Endothelial cell of umbilical vein (primary cell): Measurements from ENCODE around the gene VPS16. TPM values are rescaled to one million over a fixed set of nuclear protein-coding genes. Genes with fewer than 3 reads are reported as not detected.

Experiments used
- BruUV-seq: library from RNA; stranded (reverse); fragments of 400-500 nt; replicated peaks from 2 replicates; lab custom pipeline; 2021; lab: Mats Ljungman, UMichigan
- CTCF ChIA-PET: fragments of 300-600, 350-600 bp; sonication (Branson Sonifier 250); formaldehyde crosslinking; loops from one replicate; lab custom pipeline; 2021; ENCODE audit warnings: antibody characterized with exemption, inconsistent platforms; lab: Charles Lee
- POLR2A ChIA-PET: fragments of 300-600, 350-600 bp; sonication (Branson Sonifier 250); formaldehyde crosslinking; loops from one replicate; lab custom pipeline; 2021; ENCODE audit warnings: antibody characterized with exemption, inconsistent platforms; lab: Charles Lee
- DNase-seq: peaks from one replicate; pipeline ENCODE4 v3.0.0-alpha.2; 2011; ENCODE audit warnings: low read depth, low spot score
- FAIRE-seq: peaks from 2 replicates; lab custom pipeline; 2011; peaks lifted over from hg19 to GRCh38; lab: Jason Lieb, UNC
- H2AFZ ChIP-seq: 2 replicates; pipeline ENCODE4 v1.6.0; 2012; ENCODE audit warnings: low read depth, low read length, control low read depth, inconsistent platforms
- H3K27ac ChIP-seq: 2 replicates; pipeline ENCODE4 v1.5.1; 2011; ENCODE audit warnings: low read depth, mild to moderate bottlenecking, control low read depth, low read length, moderate library complexity; ENCODE audit not compliant: insufficient read depth
- H3K27me3 ChIP-seq, 2 experiments: 2 replicates each; pipeline versions ENCODE4 v1.6.0 to v1.6.1; 2011; ENCODE audit warnings: low read length in 2 of 2, mixed read lengths in 1 of 2; ENCODE audit not compliant: control insufficient read depth in 2 of 2, insufficient read depth in 2 of 2
- H3K36me3 ChIP-seq, 2 experiments: 2 replicates in 1 of 2; 3 replicates in 1 of 2; pipeline ENCODE4 v1.5.1; 2011; ENCODE audit warnings: low read length in 2 of 2, mild to moderate bottlenecking in 1 of 2, moderate library complexity in 1 of 2; ENCODE audit not compliant: control insufficient read depth in 2 of 2, insufficient read depth in 2 of 2; ENCODE audit errors: extremely low read depth in 1 of 2
- H3K4me1 ChIP-seq: 3 replicates; pipeline ENCODE4 v1.5.1; 2011; ENCODE audit warnings: mild to moderate bottlenecking, low read length; ENCODE audit not compliant: control insufficient read depth, insufficient read depth; ENCODE audit errors: extremely low read depth
- H3K4me2 ChIP-seq: 2 replicates; pipeline ENCODE4 v1.6.1; 2011; ENCODE audit warnings: low read length, control low read depth, mixed read lengths; ENCODE audit not compliant: insufficient read depth
- H3K4me3 ChIP-seq, 3 experiments: fragments of 200-600 bp in 1 of 3; sonication (generic), shearing (Covaris generic) in 1 of 3; replicated peaks in 1 of 3; 2 replicates each; pipeline ENCODE4 v1.5.1; 2011 to 2016; ENCODE audit warnings: control low read depth in 3 of 3, low read length in 3 of 3, mild to moderate bottlenecking in 2 of 3, inconsistent platforms in 1 of 3, low read depth in 1 of 3, moderate library complexity in 1 of 3; ENCODE audit not compliant: insufficient read depth in 1 of 3
- H3K79me2 ChIP-seq: 2 replicates; pipeline ENCODE4 v1.6.0; 2012; ENCODE audit warnings: low read length, inconsistent platforms; ENCODE audit not compliant: control insufficient read depth, insufficient read depth
- H3K9ac ChIP-seq: replicated peaks from 2 replicates; pipeline ENCODE3; 2011; ENCODE audit warnings: low read length, control low read depth; ENCODE audit not compliant: insufficient read depth; ENCODE audit errors: extremely low read depth
- H3K9me1 ChIP-seq: replicated peaks from 3 replicates; pipeline ENCODE4 v1.6.0; 2011; ENCODE audit warnings: mild to moderate bottlenecking, low read length; ENCODE audit not compliant: control insufficient read depth, insufficient read depth; ENCODE audit errors: extremely low read depth
- H3K9me3 ChIP-seq: replicated peaks from 2 replicates; pipeline ENCODE4 v1.5.1; 2012; ENCODE audit warnings: low read length, inconsistent platforms; ENCODE audit not compliant: control insufficient read depth, insufficient read depth
- H4K20me1 ChIP-seq: replicated peaks from 2 replicates; pipeline ENCODE3; 2011; ENCODE audit warnings: mild to moderate bottlenecking, low read length; ENCODE audit not compliant: control insufficient read depth, insufficient read depth; ENCODE audit errors: extremely low read depth
- EZH2 ChIP-seq: IDR thresholded peaks from 2 replicates; pipeline ENCODE4 v1.6.1; 2012; ENCODE audit warnings: borderline replicate concordance, low read depth, mild to moderate bottlenecking, moderate library complexity, low read length, inconsistent platforms; ENCODE audit not compliant: severe bottlenecking
- FOS ChIP-seq: IDR thresholded peaks from 2 replicates; pipeline ENCODE4 v1.6.1; 2011; ENCODE audit warnings: mild to moderate bottlenecking, low read length, moderate library complexity, borderline replicate concordance; ENCODE audit not compliant: insufficient read depth
- GATA2 ChIP-seq: IDR thresholded peaks from 2 replicates; pipeline ENCODE4 v1.7.0; 2011; ENCODE audit warnings: low read depth, mild to moderate bottlenecking, moderate library complexity, mixed read lengths, low read length; ENCODE audit not compliant: insufficient read length, insufficient read depth
- JUN ChIP-seq: IDR thresholded peaks from 2 replicates; pipeline ENCODE4 v1.6.1; 2011; ENCODE audit warnings: borderline replicate concordance, low read depth; ENCODE audit not compliant: insufficient read length, insufficient read depth
- MYC ChIP-seq: IDR thresholded peaks from one replicate; pipeline ENCODE4 v1.6.1; 2011; ENCODE audit warnings: mild to moderate bottlenecking, low read depth, low read length
- POLR2A ChIP-seq: IDR thresholded peaks from 2 replicates; pipeline ENCODE4 v1.6.1; 2012; ENCODE audit warnings: low read depth, mild to moderate bottlenecking, control low read depth, low read length
- POLR2AphosphoS5 ChIP-seq: IDR thresholded peaks from 2 replicates; pipeline ENCODE4 v1.6.1; 2012; ENCODE audit warnings: low read depth, mild to moderate bottlenecking, control low read depth, low read length, moderate library complexity; ENCODE audit not compliant: insufficient read depth
- dilution Hi-C: fragments of 300-500 bp; cut with MboI; formaldehyde crosslinking; loops from one replicate; pipeline ENCODE4 v1.15.0; 2019; ENCODE audit warnings: low sequenced_read_pairs; ENCODE audit not compliant: extremely low pct_ligation_motif_present
- intact Hi-C: fragments of 100-400 bp; cut with micrococcal nuclease; formaldehyde crosslinking; loops from one replicate; pipeline ENCODE4 v1.10.0; 2022
- polyA plus RNA-seq, 4 experiments: library from polyadenylated mRNA; depleted of rRNA in 3 of 4; stranded (reverse) in 3 of 4; unstranded in 1 of 4; fragments of >200 nt; gene quantifications; 2 replicates each; pipeline versions ENCODE4 v1.2.1 to v1.2.3, GENCODE V29; 2011 to 2012; ENCODE audit warnings: missing spikeins in 1 of 4
- total RNA-seq: library from RNA; stranded (reverse); gene quantifications from 2 replicates; pipeline ENCODE4 v1.2.3, GENCODE V29; 2021
- TF ChIP-seq, protein P1 (sequence below), 2 donors: IDR thresholded peaks; 1 replicate in 1 of 2; 2 replicates in 1 of 2; pipeline ENCODE4 v1.5.1; 2011; ENCODE audit warnings: low read length in 2 of 2, mild to moderate bottlenecking in 2 of 2, moderate library complexity in 2 of 2, control low read depth in 1 of 2, inconsistent platforms in 1 of 2, low read depth in 1 of 2; ENCODE audit not compliant: insufficient read depth in 1 of 2; ENCODE audit errors: extremely low read depth in 1 of 2
- TF ChIP-seq, protein P2 (sequence below): IDR thresholded peaks from 2 replicates; pipeline ENCODE4 v1.6.1; 2011; ENCODE audit not compliant: insufficient read depth, insufficient read length

Gene VPS16
- total and polyA plus RNA-seq, 2 donors (not counting 3 experiments of a cell fraction or from before 2014, with no cell fraction given) = 37.6 to 42.3 TPM

DNA sequence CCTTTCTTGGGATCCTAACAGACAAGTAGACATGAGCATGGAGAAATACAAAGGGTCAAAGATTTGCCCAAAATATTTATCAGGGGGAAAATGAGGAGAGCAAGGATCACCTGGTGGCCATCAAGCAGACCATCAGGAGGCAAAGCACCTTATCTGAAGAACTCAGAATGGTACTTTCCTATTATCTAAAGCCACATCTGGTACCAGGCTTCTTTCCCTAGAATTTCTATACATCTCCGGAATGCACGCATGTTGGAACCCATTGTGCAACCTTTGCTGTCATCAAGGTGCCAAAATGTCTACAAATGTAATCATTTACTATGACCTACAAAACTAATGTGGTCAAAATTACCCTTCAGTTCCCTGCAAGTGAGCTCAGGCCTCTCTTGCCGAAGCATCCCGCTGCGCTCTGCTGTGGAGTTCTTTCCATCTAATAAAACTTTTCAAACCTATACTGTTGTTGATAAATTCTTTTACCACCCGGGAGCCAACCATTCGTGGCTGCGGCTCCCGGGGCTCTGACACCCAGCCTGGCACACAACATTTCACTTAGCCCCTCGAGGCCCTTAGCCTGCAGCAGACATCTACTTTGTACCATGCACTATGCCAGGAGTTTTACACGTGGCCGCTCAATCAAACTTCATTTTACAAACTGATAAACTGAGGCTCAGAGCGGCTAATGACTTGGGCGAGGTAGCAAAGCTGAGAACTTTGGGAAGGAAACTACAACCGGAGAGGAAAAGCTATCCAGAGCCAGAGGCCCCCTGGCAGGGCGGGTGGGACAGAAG lies 36.3 kb upstream of the VPS16 start:
- Histone ChIP-seq H3K36me3 (no peaks in the 10 kb centered on the region), H3K9me3 (no peaks in the 10 kb centered on the region), H3K9me1 (no peaks in the 10 kb centered on the region), H3K79me2 (no peaks in the 10 kb centered on the region), H3K4me3 (no peak overlapping the region), H4K20me1 (no peaks in the 10 kb centered on the region), H3K27me3 (peaks cover 60 to 86% of the 10 kb centered on the region in 2 experiments), H3K4me2 (no peak overlapping the region), H2AFZ (no peak overlapping the region), H3K4me1 (peaks cover 6% of the 10 kb centered on the region), H3K27ac (no peak overlapping the region), H3K9ac (no peak overlapping the region)
- no peak for DNase-seq
- CTCF ChIA-PET = interaction anchor here (1.4 kb wide), 1 partner anchor 18 kb away, joined by 3 read pairs; no protein-coding TSS in a partner anchor
- TF ChIP-seq, protein P1, sequence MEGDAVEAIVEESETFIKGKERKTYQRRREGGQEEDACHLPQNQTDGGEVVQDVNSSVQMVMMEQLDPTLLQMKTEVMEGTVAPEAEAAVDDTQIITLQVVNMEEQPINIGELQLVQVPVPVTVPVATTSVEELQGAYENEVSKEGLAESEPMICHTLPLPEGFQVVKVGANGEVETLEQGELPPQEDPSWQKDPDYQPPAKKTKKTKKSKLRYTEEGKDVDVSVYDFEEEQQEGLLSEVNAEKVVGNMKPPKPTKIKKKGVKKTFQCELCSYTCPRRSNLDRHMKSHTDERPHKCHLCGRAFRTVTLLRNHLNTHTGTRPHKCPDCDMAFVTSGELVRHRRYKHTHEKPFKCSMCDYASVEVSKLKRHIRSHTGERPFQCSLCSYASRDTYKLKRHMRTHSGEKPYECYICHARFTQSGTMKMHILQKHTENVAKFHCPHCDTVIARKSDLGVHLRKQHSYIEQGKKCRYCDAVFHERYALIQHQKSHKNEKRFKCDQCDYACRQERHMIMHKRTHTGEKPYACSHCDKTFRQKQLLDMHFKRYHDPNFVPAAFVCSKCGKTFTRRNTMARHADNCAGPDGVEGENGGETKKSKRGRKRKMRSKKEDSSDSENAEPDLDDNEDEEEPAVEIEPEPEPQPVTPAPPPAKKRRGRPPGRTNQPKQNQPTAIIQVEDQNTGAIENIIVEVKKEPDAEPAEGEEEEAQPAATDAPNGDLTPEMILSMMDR (IDR thresholded peaks at IDR 0.05; ENCODE audit: extremely low read depth in 1 of 2, insufficient read depth in 1 of 2, low read depth in 1 of 2, low read length in 2 of 2) = no peak
- TF ChIP-seq EZH2 (no peak), GATA2 (no peak), POLR2A (no peak), POLR2AphosphoS5 (no peak), MYC (no peak), FOS (no peak), JUN (no peak)
- TF ChIP-seq, protein P2, sequence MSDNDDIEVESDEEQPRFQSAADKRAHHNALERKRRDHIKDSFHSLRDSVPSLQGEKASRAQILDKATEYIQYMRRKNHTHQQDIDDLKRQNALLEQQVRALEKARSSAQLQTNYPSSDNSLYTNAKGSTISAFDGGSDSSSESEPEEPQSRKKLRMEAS = no peak
- intact Hi-C loops = no loop called here
- dilution Hi-C loops = no loop called here
- FAIRE-seq = no peak
- POLR2A ChIA-PET = no interaction called here
- no TSS peak for BruUV-seq
